Lower lobe of right lung (tissue), 2 donors: ENCODE measurements around the gene CLPTM1L. TPM values are rescaled to one million over a fixed set of nuclear protein-coding genes. Genes with fewer than 3 reads are reported as not detected.

Experiments
- ATAC-seq, 2 donors: fragments of 200-7000 bp; cut with Tn5 transposase; one replicate each; pipeline ENCODE4 v1.9.1; 2020 to 2022; ENCODE audit warnings: mild to moderate bottlenecking in 2 of 2, moderate library complexity in 2 of 2
- DNase-seq: peaks from one replicate; pipeline ENCODE4 v3.0.0-alpha.2; 2020
- H3K27ac ChIP-seq: fragments of 200-600 bp; one replicate; pipeline ENCODE4 v1.8.0; 2022
- H3K27me3 ChIP-seq: fragments of 200-600 bp; one replicate; pipeline ENCODE4 v1.8.0; 2022; ENCODE audit warnings: low read depth
- H3K36me3 ChIP-seq: fragments of 200-600 bp; one replicate; pipeline ENCODE4 v1.8.0; 2022; ENCODE audit warnings: mild to moderate bottlenecking
- H3K4me1 ChIP-seq: fragments of 200-600 bp; one replicate; pipeline ENCODE4 v1.8.0; 2022
- H3K4me3 ChIP-seq: fragments of 200-600 bp; one replicate; pipeline ENCODE4 v1.8.0; 2022; ENCODE audit warnings: mild to moderate bottlenecking
- H3K9me3 ChIP-seq: fragments of 200-600 bp; one replicate; pipeline ENCODE4 v1.8.0; 2022
- CTCF ChIP-seq: fragments of 200-600 bp; IDR thresholded peaks from one replicate; pipeline ENCODE4 v1.8.0; 2022; ENCODE audit warnings: antibody characterized with exemption, mild to moderate bottlenecking
- intact Hi-C: fragments of 100-400 bp; cut with DNase I; formaldehyde crosslinking; loops from one replicate; pipeline ENCODE4 v1.11.0; 2022
- total RNA-seq: library from RNA; stranded (reverse); fragmentation: NEBNext Ultra II Directional; extraction: Animal tissue kit (Norgen Biotek cat#: 25700); gene quantifications from one replicate; pipeline ENCODE4 v1.2.1, GENCODE V29; 2021
- donor health status: DM: no; HTN: yes; CAD: no; lungs with severe emphysema.

Gene CLPTM1L
- total RNA-seq, 1 donor from 2014 or later = 135 TPM

- intact Hi-C loops = no loop called here
- Histone ChIP-seq H3K36me3 (peaks cover 78% of the 10 kb centered on the region), H3K9me3 (no peaks in the 10 kb centered on the region), H3K4me1 (no peaks in the 10 kb centered on the region), H3K27ac (no peak overlapping the region), H3K27me3 (no peaks in the 10 kb centered on the region), H3K4me3 (no peak overlapping the region)
- TF ChIP-seq CTCF = no peak
- no peak for DNase-seq
- ATAC-seq = no peak
These were observed 21.7 kb downstream of the CLPTM1L start for GRCh38 chr5:1322955-1323802.

- peak; percentile 37 for DNase-seq
- no peak overlapping the region for H3K4me3 ChIP-seq
- intact Hi-C loops = no loop called here
- peaks cover 87% of the 10 kb centered on the region for H3K36me3 ChIP-seq
- ATAC-seq = no peak
- TF ChIP-seq CTCF = no peak
- H3K4me1 ChIP-seq = no peaks in the 10 kb centered on the region
- H3K9me3 ChIP-seq = no peaks in the 10 kb centered on the region
- H3K27me3 ChIP-seq = no peaks in the 10 kb centered on the region
- no peak overlapping the region for H3K27ac ChIP-seq
These were observed 22.6 kb downstream of the CLPTM1L start for GRCh38 chr5:1322036-1322900.

GRCh38 chr5:1321576-1321975, 23.3 kb downstream of the CLPTM1L start:
- intact Hi-C loops = no loop called here
- Histone ChIP-seq H3K9me3 (no peaks in the 10 kb centered on the region), H3K27me3 (no peaks in the 10 kb centered on the region), H3K4me1 (no peaks in the 10 kb centered on the region), H3K4me3 (no peak overlapping the region), H3K27ac (no peak overlapping the region), H3K36me3 (peaks cover 91% of the 10 kb centered on the region)
- no peak for TF ChIP-seq CTCF
- ATAC-seq = no peak
- peak; percentile 14 for DNase-seq

- no peak overlapping the region for H3K4me3 ChIP-seq
- H3K27me3 ChIP-seq = no peaks in the 10 kb centered on the region
- intact Hi-C loops = no loop called here
- TF ChIP-seq CTCF = no peak
- H3K9me3 ChIP-seq = no peaks in the 10 kb centered on the region
- H3K36me3 ChIP-seq = peaks cover 87% of the 10 kb centered on the region
- H3K4me1 ChIP-seq = peaks cover 5% of the 10 kb centered on the region
- ATAC-seq (no peak), DNase-seq (no peak)
- H3K27ac ChIP-seq = no peak overlapping the region
These were observed 24.2 kb downstream of the CLPTM1L start for GRCh38 chr5:1320436-1321344.
